Measurements from ENCODE around the gene NR6A1.
A peak's percentile ranks its signal among the peaks of the same experiment; 100 is the strongest.

Gene NR6A1

GRCh38 chr9:124557895-124558294, 213.2 kb downstream of the NR6A1 start:
- DNase-seq: no peak

- DNase-seq: no peak
These were observed 216.1 kb downstream of the NR6A1 start for GRCh38 chr9:124555043-124555442.

- no peak for DNase-seq
These were observed 217.4 kb downstream of the NR6A1 start for GRCh38 chr9:124553738-124554137.

GRCh38 chr9:124552273-124552605, 218.9 kb downstream of the NR6A1 start:
- DNase-seq: no peak

GRCh38 chr9:124551472-124552272, 219.4 kb downstream of the NR6A1 start:
- DNase-seq: peak; percentile 6

- DNase-seq: no peak
These were observed 221.0 kb downstream of the NR6A1 start for GRCh38 chr9:124550072-124550471.

- no peak for DNase-seq
These were observed 222.1 kb downstream of the NR6A1 start for GRCh38 chr9:124549016-124549415.

- no peak for DNase-seq
These were observed 226.6 kb downstream of the NR6A1 start for GRCh38 chr9:124544535-124544934.

- no peak for DNase-seq
These were observed 229.3 kb downstream of the NR6A1 start for GRCh38 chr9:124541824-124542223.

- DNase-seq: no peak
These were observed 233.2 kb downstream of the NR6A1 start for GRCh38 chr9:124537926-124538325.

GRCh38 chr9:124535846-124536245, 235.3 kb downstream of the NR6A1 start:
- no peak for DNase-seq

- DNase-seq: no peak
These were observed 238.2 kb downstream of the NR6A1 start for GRCh38 chr9:124532897-124533296.

GRCh38 chr9:124531115-124531514, 240.0 kb downstream of the NR6A1 start:
- DNase-seq: no peak

- no peak for DNase-seq
These were observed 240.9 kb downstream of the NR6A1 start for GRCh38 chr9:124530246-124530645.

- no peak for DNase-seq
These were observed 243.3 kb downstream of the NR6A1 start for GRCh38 chr9:124527781-124528180.

- DNase-seq: no peak
These were observed 244.9 kb downstream of the NR6A1 start for GRCh38 chr9:124526174-124526573.

GRCh38 chr9:124522121-124523098, 248.7 kb downstream of the NR6A1 start:
- DNase-seq: no peak

- DNase-seq: no peak
These were observed 250.0 kb downstream of the NR6A1 start for GRCh38 chr9:124521142-124521541.

- no peak for DNase-seq
These were observed 250.9 kb downstream of the NR6A1 start for GRCh38 chr9:124520206-124520596.

GRCh38 chr9:124518116-124518515, 253.0 kb downstream of the NR6A1 start:
- no peak for DNase-seq

- DNase-seq: no peak
These were observed 253.5 kb downstream of the NR6A1 start for GRCh38 chr9:124517600-124517999.

GRCh38 chr9:124514874-124515273, 256.2 kb downstream of the NR6A1 start:
- DNase-seq: no peak

- DNase-seq: no peak
These were observed 257.0 kb downstream of the NR6A1 start for GRCh38 chr9:124514125-124514524.

GRCh38 chr9:124513376-124513994, 257.6 kb downstream of the NR6A1 start:
- DNase-seq: no peak

All from SIG-M5 (cell line).